Ectodermal cell (in vitro differentiated cells): ENCODE measurements around the gene NKTR.

Experiments used
- H3K27ac ChIP-seq: 2 replicates; pipeline ENCODE4 v1.7.0; 2013; ENCODE audit warnings: mild to moderate bottlenecking, low read depth, low read length; ENCODE audit not compliant: insufficient read depth, poor library complexity, severe bottlenecking
- H3K27me3 ChIP-seq: 2 replicates; pipeline ENCODE4 v1.7.0; 2013; ENCODE audit warnings: mild to moderate bottlenecking, low read length; ENCODE audit not compliant: insufficient read depth, control insufficient read depth, poor library complexity, severe bottlenecking
- H3K36me3 ChIP-seq: one replicate; pipeline ENCODE4 v1.7.0; 2013; ENCODE audit warnings: low read length; ENCODE audit not compliant: control insufficient read depth, insufficient read depth
- H3K4me1 ChIP-seq: one replicate; pipeline ENCODE4 v1.7.0; 2013; ENCODE audit warnings: low read length; ENCODE audit not compliant: control insufficient read depth, insufficient read depth
- H3K4me3 ChIP-seq: 2 replicates; pipeline ENCODE4 v1.7.0; 2013; ENCODE audit warnings: low read depth, low read length, control low read depth; ENCODE audit not compliant: insufficient read depth
- H3K9me3 ChIP-seq: 2 replicates; pipeline ENCODE4 v1.7.0; 2013; ENCODE audit warnings: mild to moderate bottlenecking, low read length, moderate library complexity; ENCODE audit not compliant: control insufficient read depth
- WGBS, 2 experiments: methylation state at CpG; one replicate each; pipeline ENCODE4 v1.1.7; 2013; ENCODE audit warnings: missing lambda C conversion rate in 2 of 2; 5-methylcytosine and 5-hydroxymethylcytosine counted together

The NKTR gene

DNA sequence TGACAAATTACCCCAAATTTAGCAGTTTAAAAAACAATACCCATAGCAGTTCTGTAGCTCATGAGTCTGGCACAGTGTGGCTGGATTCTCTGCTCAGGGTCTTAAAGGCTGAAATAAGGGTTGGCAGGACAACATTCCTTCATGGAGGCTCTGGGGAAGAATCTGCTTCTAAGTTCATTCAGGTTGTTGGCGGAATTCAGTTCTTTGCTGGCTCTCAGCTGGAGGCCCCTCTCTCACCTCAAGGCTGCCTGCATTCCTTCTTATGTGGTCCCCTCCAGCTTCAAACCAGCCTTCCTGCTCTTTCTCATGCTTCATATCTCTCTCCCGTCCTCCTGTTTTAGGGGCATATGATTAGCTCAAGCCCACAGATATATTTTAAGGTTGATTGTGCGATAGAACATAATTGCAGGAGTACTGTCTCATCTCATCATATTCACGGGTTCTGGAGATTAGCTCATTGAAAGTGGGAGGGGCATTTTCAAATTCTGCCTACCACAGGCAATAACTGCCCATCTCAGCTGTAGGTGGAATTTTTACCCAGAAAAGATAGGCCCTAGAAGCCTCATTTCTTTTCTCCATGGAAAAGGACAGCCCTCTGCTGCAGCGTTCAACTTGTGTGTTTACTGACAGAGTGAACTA lies 47.5 kb downstream of the NKTR start:
- Histone ChIP-seq H3K27ac (no peak overlapping the region), H3K9me3 (no peaks in the 10 kb centered on the region), H3K4me3 (no peak overlapping the region), H3K4me1 (peaks cover 7% of the 10 kb centered on the region), H3K36me3 (peaks cover 43% of the 10 kb centered on the region), H3K27me3 (no peaks in the 10 kb centered on the region)
- 88 to 94% methylated on average over 4 to 5 of the region's 5 CpGs for WGBS, 2 experiments

GRCh38 chr3:42649006-42649405 lies 48.5 kb downstream of the NKTR start:
- H3K36me3 ChIP-seq, result peaks cover 32% of the 10 kb centered on the region
- H3K4me3 ChIP-seq, result no peak overlapping the region
- WGBS, 2 experiments, result 100% methylated on average over 2 of the region's 2 CpGs; no CpG with 5 or more reads in 1 of the 2 experiments
- H3K9me3 ChIP-seq, result no peaks in the 10 kb centered on the region
- H3K27ac ChIP-seq, result no peak overlapping the region
- no peaks in the 10 kb centered on the region for H3K27me3 ChIP-seq
- H3K4me1 ChIP-seq, result peaks cover 17% of the 10 kb centered on the region

GRCh38 chr3:42649783-42650182 lies 49.3 kb downstream of the NKTR start:
- H3K27ac ChIP-seq, result no peak overlapping the region
- WGBS, 2 experiments, result 94% methylated on average over 4 of the region's 4 CpGs
- H3K9me3 ChIP-seq, result no peaks in the 10 kb centered on the region
- H3K36me3 ChIP-seq, result peaks cover 25% of the 10 kb centered on the region
- no peaks in the 10 kb centered on the region for H3K27me3 ChIP-seq
- peaks cover 17% of the 10 kb centered on the region for H3K4me1 ChIP-seq
- no peak overlapping the region for H3K4me3 ChIP-seq

GRCh38 chr3:42651248-42652091 lies 51.0 kb downstream of the NKTR start:
- Histone ChIP-seq H3K9me3 (no peaks in the 10 kb centered on the region), H3K4me3 (no peak overlapping the region), H3K4me1 (peaks cover 29% of the 10 kb centered on the region), H3K36me3 (peaks cover 14% of the 10 kb centered on the region), H3K27ac (no peak overlapping the region), H3K27me3 (no peaks in the 10 kb centered on the region)
- 61 to 64% methylated on average over 9 of the region's 9 CpGs for WGBS, 2 experiments

GRCh38 chr3:42652251-42652610 lies 51.7 kb downstream of the NKTR start:
- peaks cover 24% of the 10 kb centered on the region for H3K4me1 ChIP-seq
- H3K36me3 ChIP-seq, result peaks cover 9% of the 10 kb centered on the region
- H3K4me3 ChIP-seq, result no peak overlapping the region
- WGBS, 2 experiments, result 84 to 89% methylated on average over 1 of the region's 1 CpG
- H3K27ac ChIP-seq, result no peak overlapping the region
- no peaks in the 10 kb centered on the region for H3K27me3 ChIP-seq
- H3K9me3 ChIP-seq, result no peaks in the 10 kb centered on the region

GRCh38 chr3:42652611-42653302 lies 52.3 kb downstream of the NKTR start:
- 57 to 60% methylated on average over 7 of the region's 7 CpGs for WGBS, 2 experiments
- peaks cover 22% of the 10 kb centered on the region for H3K4me1 ChIP-seq
- no peaks in the 10 kb centered on the region for H3K27me3 ChIP-seq
- no peaks in the 10 kb centered on the region for H3K9me3 ChIP-seq
- no peak overlapping the region for H3K27ac ChIP-seq
- H3K4me3 ChIP-seq, result peak overlapping the region; percentile 62
- peaks cover 5% of the 10 kb centered on the region for H3K36me3 ChIP-seq

- Histone ChIP-seq H3K4me3 (peak overlapping the region; percentile 62), H3K27me3 (no peaks in the 10 kb centered on the region), H3K4me1 (peaks cover 22% of the 10 kb centered on the region), H3K36me3 (peaks cover under 1% of the 10 kb centered on the region), H3K27ac (no peak overlapping the region), H3K9me3 (no peaks in the 10 kb centered on the region)
- 84 to 87% methylated on average over 3 of the region's 3 CpGs for WGBS, 2 experiments
Observed at GRCh38 chr3:42653303-42653559, 52.7 kb downstream of the NKTR start.

- Histone ChIP-seq H3K4me1 (peaks cover 22% of the 10 kb centered on the region), H3K4me3 (peak within 1 kb of the TSS; percentile 62), H3K27ac (peak within 1 kb of the TSS; percentile 58), H3K36me3 (no peaks in the 10 kb centered on the region), H3K27me3 (no peaks in the 10 kb centered on the region), H3K9me3 (no peaks in the 10 kb centered on the region)
- 15% methylated on average over 31 of the region's 31 CpGs for whole genome bisulfite sequencing, 2 experiments
Observed at GRCh38 chr3:42653560-42654330, 53.3 kb downstream of the NKTR start, which contains the start of gene ZBTB47. TSS of gene ZBTB47 (plus strand) at chr3:42653697. CDS start at chr3:42658356, 4,659 bp downstream.

- peak overlapping the region; percentile 62 for H3K4me3 ChIP-seq
- H3K9me3 ChIP-seq, result no peaks in the 10 kb centered on the region
- no peaks in the 10 kb centered on the region for H3K36me3 ChIP-seq
- peaks cover 22% of the 10 kb centered on the region for H3K4me1 ChIP-seq
- WGBS, 2 experiments, result 0 to 1% methylated on average over 94 of the region's 94 CpGs
- H3K27me3 ChIP-seq, result no peaks in the 10 kb centered on the region
- H3K27ac ChIP-seq, result peak overlapping the region; percentile 58
Observed at GRCh38 chr3:42654331-42655201, 54.1 kb downstream of the NKTR start.
